Gastrocnemius medialis (tissue), 4 donors: ENCODE results near the gene ETHE1.

Experiments
- POLR2A ChIP-seq, 2 donors: fragments of 450-650 bp; IDR thresholded peaks; one replicate each; pipeline ENCODE4 v1.6.1; 2017; ENCODE audit warnings: antibody characterized with exemption in 2 of 2, mild to moderate bottlenecking in 2 of 2, moderate library complexity in 2 of 2
- TF ChIP-seq, protein P1 (sequence below), 5 experiments: fragments of 450-650 bp in 3 of 5; fragments of 200-600 bp in 2 of 5; sonication (generic) in 2 of 5; IDR thresholded peaks in 4 of 5; conservative IDR thresholded peaks in 1 of 5; 1 replicate in 4 of 5; 2 replicates in 1 of 5; pipeline ENCODE4 v1.5.1; 2016 to 2019; ENCODE audit warnings: antibody characterized with exemption in 5 of 5, mild to moderate bottlenecking in 3 of 5, moderate library complexity in 3 of 5

DNA sequence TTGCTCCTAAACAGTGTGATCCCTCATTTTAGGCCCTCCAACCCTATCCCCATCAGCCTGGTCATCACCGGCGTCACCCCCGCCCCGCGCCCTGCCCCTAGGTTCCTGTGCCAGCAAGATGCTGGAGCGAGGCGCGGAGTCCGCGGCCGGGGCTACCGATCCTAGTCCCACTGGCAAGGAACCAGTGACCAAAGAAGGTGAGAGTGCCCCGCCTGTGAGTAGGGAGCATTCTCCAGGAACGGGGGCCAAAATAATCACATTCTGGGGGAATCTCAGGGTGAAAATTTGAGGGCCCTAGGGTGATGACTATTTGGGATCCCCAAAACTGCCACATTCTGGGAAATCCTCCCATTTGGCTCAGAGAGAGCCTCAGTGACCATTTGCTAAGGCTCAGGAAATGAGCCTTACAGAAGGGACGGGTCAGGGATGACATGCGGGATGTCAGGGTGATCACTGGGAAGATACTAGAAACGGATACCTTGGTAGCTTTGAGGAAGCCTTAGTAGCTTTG lies 7.4 kb upstream of the ETHE1 start:
- no peak for TF ChIP-seq POLR2A (IDR thresholded peaks at IDR 0.05)
- TF ChIP-seq, protein P1, sequence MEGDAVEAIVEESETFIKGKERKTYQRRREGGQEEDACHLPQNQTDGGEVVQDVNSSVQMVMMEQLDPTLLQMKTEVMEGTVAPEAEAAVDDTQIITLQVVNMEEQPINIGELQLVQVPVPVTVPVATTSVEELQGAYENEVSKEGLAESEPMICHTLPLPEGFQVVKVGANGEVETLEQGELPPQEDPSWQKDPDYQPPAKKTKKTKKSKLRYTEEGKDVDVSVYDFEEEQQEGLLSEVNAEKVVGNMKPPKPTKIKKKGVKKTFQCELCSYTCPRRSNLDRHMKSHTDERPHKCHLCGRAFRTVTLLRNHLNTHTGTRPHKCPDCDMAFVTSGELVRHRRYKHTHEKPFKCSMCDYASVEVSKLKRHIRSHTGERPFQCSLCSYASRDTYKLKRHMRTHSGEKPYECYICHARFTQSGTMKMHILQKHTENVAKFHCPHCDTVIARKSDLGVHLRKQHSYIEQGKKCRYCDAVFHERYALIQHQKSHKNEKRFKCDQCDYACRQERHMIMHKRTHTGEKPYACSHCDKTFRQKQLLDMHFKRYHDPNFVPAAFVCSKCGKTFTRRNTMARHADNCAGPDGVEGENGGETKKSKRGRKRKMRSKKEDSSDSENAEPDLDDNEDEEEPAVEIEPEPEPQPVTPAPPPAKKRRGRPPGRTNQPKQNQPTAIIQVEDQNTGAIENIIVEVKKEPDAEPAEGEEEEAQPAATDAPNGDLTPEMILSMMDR (IDR thresholded peaks at IDR 0.05 in 4 of 5, conservative IDR thresholded peaks at IDR 0.05 in 1 of 5) = no peak
